Measurements from ENCODE around the gene PCNT. TPM values are rescaled to one million over a fixed set of nuclear protein-coding genes. Genes with fewer than 3 reads are reported as not detected.

The PCNT gene
- total RNA-seq, 1 experiment from 2014 or later: 41.0 TPM

- Mint-ChIP-seq H3K4me1 (0 out of 2 replicates have a peak, but pooled peaks cover 4% of the 10 kb centered on the region), H3K27ac (no peak overlapping the region), H3K36me3 (peaks cover 11% of the 10 kb centered on the region), H3K27me3 (ENCODE audit: low read depth) (no peaks in the 10 kb centered on the region), H3K4me3 (no peak overlapping the region), H3K9me3 (peaks cover 3% of the 10 kb centered on the region; the same call in 1 of the 2 replicates)
- POLR2A ChIA-PET: no interaction called here
- CTCF ChIA-PET: interaction anchor here (1.1 kb wide), 1 partner anchor 56 kb away, joined by 3 read pairs; no protein-coding TSS in a partner anchor
- DNase-seq (ENCODE audit: low spot score): no peak
- ATAC-seq: no peak
- no peak for TF ChIP-seq HMGXB4 (CRISPR knock-in tag; IDR thresholded peaks at IDR 0.05)
These were observed 151.3 kb downstream of the PCNT start for GRCh38 chr21:46475296-46475695.

- Mint-ChIP-seq H3K9me3 (peaks cover 3% of the 10 kb centered on the region; the same call in 1 of the 2 replicates), H3K4me3 (no peak overlapping the region), H3K27me3 (ENCODE audit: low read depth) (no peaks in the 10 kb centered on the region), H3K4me1 (no peaks in the 10 kb centered on the region), H3K36me3 (peaks cover 11% of the 10 kb centered on the region), H3K27ac (no peak overlapping the region)
- ChIA-PET POLR2A (no interaction called here), CTCF (no interaction called here)
- DNase-seq (ENCODE audit: low spot score) (no peak), ATAC-seq (no peak)
- TF ChIP-seq STAT6 (CRISPR knock-in tag; conservative IDR thresholded peaks at IDR 0.05; ENCODE audit: low read depth): no peak
- no peak for TF ChIP-seq ZBTB43 (CRISPR knock-in tag; IDR thresholded peaks at IDR 0.05)
- no peak for TF ChIP-seq CREB1 (CRISPR knock-in tag; IDR thresholded peaks at IDR 0.05)
These were observed 153.8 kb downstream of the PCNT start for GRCh38 chr21:46477765-46478164.

GRCh38 chr21:46478910-46479309 lies 155.0 kb downstream of the PCNT start:
- CTCF ChIA-PET: no interaction called here
- no peak for ATAC-seq
- no peaks in the 10 kb centered on the region for H3K27me3 Mint-ChIP-seq (ENCODE audit: low read depth)
- no peak overlapping the region for H3K4me3 Mint-ChIP-seq
- peaks cover 11% of the 10 kb centered on the region for H3K36me3 Mint-ChIP-seq
- H3K4me1 Mint-ChIP-seq: no peaks in the 10 kb centered on the region
- peaks cover 3% of the 10 kb centered on the region; the same call in 1 of the 2 replicates for H3K9me3 Mint-ChIP-seq
- POLR2A ChIA-PET: no interaction called here
- no peak for DNase-seq (ENCODE audit: low spot score)
- TF ChIP-seq ZNF121 (CRISPR knock-in tag; IDR thresholded peaks at IDR 0.05) (no peak), NFE2L1 (CRISPR knock-in tag; IDR thresholded peaks at IDR 0.05) (no peak), E2F5 (CRISPR knock-in tag; IDR thresholded peaks at IDR 0.05) (no peak), IRF1 (CRISPR knock-in tag; IDR thresholded peaks at IDR 0.05) (no peak), MXD4 (CRISPR knock-in tag; IDR thresholded peaks at IDR 0.05; ENCODE audit: borderline replicate concordance) (no peak), E2F4 (CRISPR knock-in tag; IDR thresholded peaks at IDR 0.05; ENCODE audit: borderline replicate concordance, low read depth) (no peak), SMAD3 (CRISPR knock-in tag; IDR thresholded peaks at IDR 0.05; ENCODE audit: borderline replicate concordance) (no peak), ERG (CRISPR knock-in tag; IDR thresholded peaks at IDR 0.05) (no peak), NFATC4 (CRISPR knock-in tag; IDR thresholded peaks at IDR 0.05) (no peak), RELA (CRISPR knock-in tag; IDR thresholded peaks at IDR 0.05; ENCODE audit: borderline replicate concordance) (no peak), ZNF423 (CRISPR knock-in tag; IDR thresholded peaks at IDR 0.05) (no peak)
- H3K27ac Mint-ChIP-seq: no peak overlapping the region
